HG03520 (cell line): ENCODE results near the gene KIF12.
"Not testable (repeated sequence)": the region's sequence is repeated elsewhere in the genome, so short reads cannot be mapped to it uniquely, and the experiment has no call there.

Source experiments
- ATAC-seq: cut with Tn5 transposase; IDR thresholded peaks from one replicate; pipeline ENCODE4 v1.9.1; 2021; ENCODE audit warnings: mild to moderate bottlenecking, moderate library complexity; ENCODE audit not compliant: unreplicated experiment

KIF12 gene

GRCh38 chr9:114086009-114086408, 13.1 kb downstream of the KIF12 start:
- ATAC-seq: no peak

- no peak for ATAC-seq
Observed at GRCh38 chr9:114085387-114085789, 13.7 kb downstream of the KIF12 start.

- ATAC-seq: no peak
Observed at GRCh38 chr9:114084282-114085073, 14.6 kb downstream of the KIF12 start.

- ATAC-seq: no peak
Observed at GRCh38 chr9:114083666-114084065, 15.4 kb downstream of the KIF12 start.

- ATAC-seq: not testable (repeated sequence)
Observed at GRCh38 chr9:114082763-114083412, 16.2 kb downstream of the KIF12 start.

GRCh38 chr9:114082017-114082762, 16.9 kb downstream of the KIF12 start:
- ATAC-seq: peak; percentile 84

GRCh38 chr9:114081441-114082016, 17.6 kb downstream of the KIF12 start:
- ATAC-seq: no peak

- no peak for ATAC-seq
Observed at GRCh38 chr9:114080773-114081440, 18.2 kb downstream of the KIF12 start.

- ATAC-seq: no peak
Observed at GRCh38 chr9:114080195-114080772, 18.8 kb downstream of the KIF12 start.

- ATAC-seq: no peak
Observed at GRCh38 chr9:114078781-114079156, 20.3 kb downstream of the KIF12 start.

GRCh38 chr9:114078021-114078780, 20.9 kb downstream of the KIF12 start, which contains the start of gene AMBP:
Gene AMBP, minus strand, starts transcription at chr9:114078300. Its CDS starts 91 bp downstream, at chr9:114078209.
- ATAC-seq: no peak

- ATAC-seq: no peak
Observed at GRCh38 chr9:114077162-114077837, 21.8 kb downstream of the KIF12 start.

GRCh38 chr9:114076237-114077161, 22.6 kb downstream of the KIF12 start:
- ATAC-seq: no peak

GRCh38 chr9:114075602-114076001, 23.5 kb downstream of the KIF12 start:
- ATAC-seq: no peak

- no peak for ATAC-seq
Observed at GRCh38 chr9:114072184-114073140, 26.6 kb downstream of the KIF12 start.

GRCh38 chr9:114071197-114071795, 27.8 kb downstream of the KIF12 start:
- no peak for ATAC-seq
